GM18508 (cell line): ENCODE measurements around the gene PRR23A.
"Not testable (repeated sequence)": the region's sequence is repeated elsewhere in the genome, so short reads cannot be mapped to it uniquely, and the experiment has no call there.

Experiments
- ATAC-seq: cut with Tn5 transposase; IDR thresholded peaks from one replicate; pipeline ENCODE4 v1.9.1; 2021; ENCODE audit warnings: moderate number of reproducible peaks; ENCODE audit not compliant: insufficient read depth, unreplicated experiment

The PRR23A gene

DNA sequence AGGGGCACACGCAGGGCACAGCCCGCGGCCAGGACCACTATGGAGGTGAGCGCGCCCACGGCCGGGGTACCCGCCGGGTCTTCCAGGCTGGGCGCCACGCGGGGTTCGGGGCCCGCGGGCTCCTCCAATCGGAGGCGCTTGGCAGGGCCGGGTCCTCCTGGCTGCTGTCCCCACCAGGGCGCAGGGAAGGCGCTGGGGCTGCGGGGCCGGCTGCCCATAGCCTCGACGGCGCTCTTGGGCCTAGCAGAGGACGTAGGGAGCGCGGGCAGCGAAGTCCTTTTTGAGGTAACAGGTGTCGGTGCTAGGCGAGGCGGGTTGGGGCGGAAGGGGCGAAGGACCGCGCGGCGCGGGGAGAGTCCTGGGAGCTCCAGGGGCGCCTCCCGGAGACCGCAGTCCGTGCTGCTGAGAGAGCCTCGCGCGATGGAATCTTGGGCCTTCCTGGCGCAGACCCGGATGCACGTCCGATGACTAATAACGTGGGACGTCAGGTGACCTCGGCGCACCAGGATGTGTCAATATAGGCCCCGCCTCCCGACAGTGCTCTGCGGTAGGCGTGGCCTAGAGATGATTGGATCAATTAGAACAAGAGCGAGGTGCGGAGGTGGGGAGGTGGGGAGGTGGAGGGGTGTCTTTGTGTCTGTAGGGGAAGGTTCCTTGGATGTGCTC, at the start of gene PRR23A:
Gene PRR23A (minus strand): TSS at position 218 of the 666 bp plus-strand sequence. CDS start 0 bp downstream, at position 218.
- no peak for ATAC-seq

DNA sequence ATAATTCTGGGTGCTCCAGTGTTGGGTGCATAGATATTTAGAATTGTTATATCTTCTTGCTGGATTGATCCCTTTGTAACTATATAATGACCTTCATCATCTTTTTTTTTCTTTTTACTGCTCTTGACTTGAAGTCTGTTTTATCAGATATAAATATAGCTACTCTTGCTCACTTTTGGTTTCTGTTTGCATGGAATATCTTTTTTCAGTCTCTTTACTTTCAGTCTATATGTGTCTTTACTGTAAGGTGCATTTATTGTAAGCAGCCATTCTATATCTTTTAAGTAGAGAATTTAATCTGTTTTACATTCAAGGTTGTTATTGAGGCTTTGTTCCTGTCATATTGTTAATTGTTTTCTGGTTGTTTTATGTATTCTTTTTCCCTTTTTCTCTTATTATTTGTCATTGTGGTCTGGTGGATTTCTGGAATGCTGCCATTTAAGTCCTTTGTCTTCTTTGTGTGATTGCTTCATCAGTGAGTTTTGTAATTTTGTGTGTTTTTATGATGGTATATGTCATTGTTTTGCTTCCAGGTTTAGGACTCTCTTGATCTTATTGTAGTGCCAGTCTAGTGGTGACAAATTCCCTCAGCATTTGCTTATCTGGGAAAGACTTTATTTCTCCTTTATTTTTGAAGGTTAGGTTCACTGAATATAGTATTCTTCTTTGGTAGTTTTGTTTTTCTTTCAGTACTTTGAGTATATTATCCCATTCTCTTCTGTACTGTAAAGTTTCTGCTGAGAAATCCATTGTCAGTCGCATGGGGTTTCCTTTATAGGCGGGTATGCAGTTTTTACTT, 46.9 kb upstream of the PRR23A start:
- no peak for ATAC-seq

DNA sequence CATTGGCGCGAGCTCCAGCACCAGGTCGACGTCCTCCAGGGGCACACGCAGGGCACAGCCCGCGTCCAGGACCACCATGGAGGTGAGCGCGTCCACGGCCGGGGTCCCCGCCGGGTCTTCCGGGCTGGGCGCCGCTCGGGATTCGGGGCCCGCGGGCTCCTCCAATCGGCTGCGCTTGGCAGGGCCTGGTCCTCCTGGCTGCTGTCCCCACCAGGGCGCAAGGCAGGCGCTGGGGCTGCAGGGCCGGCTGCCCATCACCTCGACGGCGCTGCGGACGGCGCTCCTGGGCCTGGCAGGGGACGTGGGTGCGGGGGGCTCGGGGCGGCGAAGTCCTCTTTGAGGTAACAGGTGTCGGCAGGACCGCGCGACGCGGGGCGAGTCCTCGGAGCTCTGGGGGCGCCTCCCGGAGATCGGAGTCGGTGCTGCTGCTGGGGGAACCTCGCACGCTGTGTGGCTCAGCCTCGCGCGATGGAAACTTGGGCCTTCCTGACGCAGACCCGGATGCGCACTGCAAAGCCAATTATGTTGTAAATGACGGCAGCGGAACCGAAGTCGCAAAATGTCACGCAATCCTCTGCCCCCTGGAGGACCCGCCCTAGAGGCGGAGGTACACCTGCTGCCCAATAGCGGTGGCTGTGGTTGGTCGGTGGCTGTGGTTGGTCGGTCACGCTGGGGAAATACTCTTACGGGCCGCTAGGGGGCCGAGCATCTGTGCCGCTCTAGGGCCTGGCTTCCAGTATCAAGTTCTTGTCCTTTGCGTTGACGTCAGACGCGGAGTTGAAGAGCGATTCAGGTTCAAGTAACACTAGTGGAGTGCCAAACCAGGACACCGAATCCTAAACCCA, 38.5 kb upstream of the PRR23A start, which contains the start of gene PRR23C:
Gene PRR23C (minus strand): TSS at position 527 of the 845 bp plus-strand sequence. CDS start 272 bp downstream, at position 255.
- no peak for ATAC-seq

DNA sequence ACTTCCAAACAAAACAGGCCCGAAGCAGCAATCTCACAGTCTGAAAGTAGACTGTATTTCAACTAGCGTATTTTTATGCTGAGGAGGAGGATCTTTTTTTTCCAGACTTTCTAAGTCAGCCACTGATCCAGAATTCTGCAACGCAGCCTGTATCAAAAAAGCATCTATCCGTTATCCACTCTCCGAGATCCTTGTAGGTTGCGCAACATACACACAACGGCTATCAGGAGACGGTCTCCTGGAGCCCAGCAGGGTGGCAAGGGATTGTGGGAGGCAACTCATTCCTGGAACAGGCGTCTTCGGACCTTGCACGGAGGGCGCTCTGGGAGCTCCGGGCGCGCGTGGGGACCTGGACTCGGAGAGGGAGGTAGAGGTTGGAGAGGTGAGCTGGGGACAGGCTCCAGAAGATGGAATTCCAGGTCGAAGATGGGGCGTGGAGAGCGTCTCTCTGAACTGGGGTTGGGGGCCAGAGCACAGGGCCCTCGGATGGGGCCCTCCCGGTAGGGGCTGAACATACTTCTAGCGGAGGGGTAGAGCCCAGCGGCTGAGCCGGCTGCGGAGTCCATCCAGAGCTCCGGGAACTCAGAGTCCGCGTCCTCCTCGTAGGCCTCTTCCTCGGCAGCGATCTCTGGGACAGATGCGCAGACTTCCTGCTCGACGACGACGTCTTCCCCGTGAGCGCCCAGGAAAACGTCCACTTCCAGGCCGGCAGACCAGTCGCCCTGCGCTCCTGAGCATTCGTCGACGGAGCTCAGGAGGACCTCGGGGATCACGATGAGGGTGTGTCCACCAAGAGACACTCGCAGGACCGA, 37.7 kb upstream of the PRR23A start:
- ATAC-seq = no peak

DNA sequence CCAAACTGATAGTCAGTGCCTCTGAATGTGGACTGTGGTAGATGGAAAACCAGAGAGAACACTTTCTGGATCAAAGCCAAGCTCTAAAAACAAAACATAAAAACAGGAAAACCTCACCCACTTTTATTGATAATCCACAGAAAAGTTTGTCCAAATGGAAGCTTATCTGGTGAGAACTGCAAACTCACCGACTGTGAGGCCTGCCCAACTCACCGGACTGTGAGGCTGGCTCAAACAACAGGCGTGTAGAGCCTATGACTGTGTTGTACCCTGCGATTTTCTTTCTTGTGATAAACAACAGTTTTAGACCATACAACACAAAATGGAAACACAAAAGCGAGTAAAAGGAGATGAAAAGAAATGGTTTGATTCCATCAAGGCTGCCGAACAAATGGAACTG, 31.4 kb upstream of the PRR23A start:
- no peak for ATAC-seq

DNA sequence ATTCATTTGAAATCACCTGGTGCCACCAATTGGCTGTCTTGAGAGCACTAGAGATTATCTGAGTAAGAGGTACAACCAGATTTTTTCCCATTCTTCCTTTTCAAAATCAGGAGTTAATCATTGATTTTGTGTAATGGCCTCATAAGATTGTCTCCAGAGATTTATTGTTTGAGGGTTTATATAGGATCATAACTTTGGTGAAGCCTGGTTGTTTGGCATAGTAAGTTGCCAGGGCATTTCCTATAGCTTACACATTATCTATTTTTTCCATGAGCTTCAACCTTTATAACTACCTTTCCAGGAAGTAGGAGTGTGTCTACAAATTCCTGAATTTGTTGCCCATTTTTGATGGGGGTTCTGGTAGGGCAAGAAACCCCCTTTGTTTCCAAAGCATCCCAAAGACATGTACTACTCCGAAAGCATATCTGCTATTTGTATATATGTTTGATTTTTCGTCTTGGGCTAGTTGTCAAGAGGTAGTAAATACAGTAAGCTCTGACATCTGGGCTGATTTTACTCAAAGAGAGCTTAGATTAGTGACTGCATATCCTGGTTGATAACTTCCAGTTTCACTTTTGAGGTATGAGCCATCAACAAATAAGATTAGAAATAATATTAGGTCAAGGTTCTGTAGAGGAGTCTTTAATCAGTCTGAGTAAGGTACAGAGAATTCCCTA, 26.4 kb upstream of the PRR23A start:
- no peak for ATAC-seq

DNA sequence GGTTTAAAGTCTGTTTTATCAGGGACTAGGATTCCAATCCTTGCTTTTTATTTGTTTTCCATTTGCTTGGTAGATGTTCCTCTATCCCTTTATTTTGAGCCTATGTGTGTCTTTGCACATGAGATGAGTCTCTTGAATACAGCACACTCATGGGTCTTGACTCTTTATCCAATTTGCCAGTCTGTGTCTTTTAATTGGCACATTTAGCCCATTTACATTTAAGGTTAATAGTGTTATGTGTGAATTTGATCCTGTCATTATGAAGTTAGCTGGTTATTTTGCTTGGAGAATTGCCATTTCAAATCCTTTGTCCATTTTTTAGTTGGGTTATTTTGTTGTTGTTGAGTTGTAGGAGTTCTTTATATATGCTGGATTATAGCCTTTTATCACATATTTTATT, 24.5 kb upstream of the PRR23A start:
- ATAC-seq = not testable (repeated sequence)

DNA sequence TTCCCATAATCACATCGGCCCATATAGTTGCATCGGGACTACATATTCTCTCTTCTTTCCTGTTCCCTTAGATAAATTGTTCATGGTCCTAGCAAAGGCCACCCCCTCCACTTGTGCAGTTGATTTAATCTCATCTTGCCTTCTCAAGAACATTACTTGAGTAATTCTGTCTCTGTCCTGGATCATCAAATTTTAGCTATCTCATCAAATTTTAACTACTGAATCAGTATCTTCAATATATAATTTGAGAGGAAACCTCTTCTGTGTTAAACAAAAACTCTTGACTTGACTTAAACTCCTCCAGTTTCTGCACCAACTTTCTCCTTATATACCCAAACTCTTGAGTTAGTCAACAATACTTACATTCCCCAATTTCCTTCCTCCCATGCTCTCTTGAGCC, 18.9 kb upstream of the PRR23A start:
- ATAC-seq = no peak

DNA sequence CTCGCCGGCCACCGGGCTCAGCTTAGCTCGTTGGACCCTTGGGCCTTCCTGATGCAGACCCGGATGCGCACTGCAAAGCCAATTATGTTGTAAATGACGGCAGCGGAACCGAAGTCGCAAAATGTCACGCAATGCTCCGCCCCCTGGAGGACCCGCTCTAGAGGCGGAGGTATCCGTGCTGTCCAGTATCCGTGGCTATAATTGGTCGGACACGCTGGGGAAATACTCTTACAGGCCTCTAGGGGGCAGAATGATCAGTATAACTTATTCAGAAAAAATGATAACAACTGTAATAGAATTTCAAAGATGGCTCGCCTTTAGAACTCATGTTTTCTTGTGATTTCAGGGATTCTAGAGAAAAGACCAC, 14.8 kb upstream of the PRR23A start, which contains the start of gene PRR23B:
Gene PRR23B (minus strand): TSS at position 59 of the 367 bp plus-strand sequence. CDS start 265 bp downstream, outside the sequence.
- ATAC-seq = no peak

DNA sequence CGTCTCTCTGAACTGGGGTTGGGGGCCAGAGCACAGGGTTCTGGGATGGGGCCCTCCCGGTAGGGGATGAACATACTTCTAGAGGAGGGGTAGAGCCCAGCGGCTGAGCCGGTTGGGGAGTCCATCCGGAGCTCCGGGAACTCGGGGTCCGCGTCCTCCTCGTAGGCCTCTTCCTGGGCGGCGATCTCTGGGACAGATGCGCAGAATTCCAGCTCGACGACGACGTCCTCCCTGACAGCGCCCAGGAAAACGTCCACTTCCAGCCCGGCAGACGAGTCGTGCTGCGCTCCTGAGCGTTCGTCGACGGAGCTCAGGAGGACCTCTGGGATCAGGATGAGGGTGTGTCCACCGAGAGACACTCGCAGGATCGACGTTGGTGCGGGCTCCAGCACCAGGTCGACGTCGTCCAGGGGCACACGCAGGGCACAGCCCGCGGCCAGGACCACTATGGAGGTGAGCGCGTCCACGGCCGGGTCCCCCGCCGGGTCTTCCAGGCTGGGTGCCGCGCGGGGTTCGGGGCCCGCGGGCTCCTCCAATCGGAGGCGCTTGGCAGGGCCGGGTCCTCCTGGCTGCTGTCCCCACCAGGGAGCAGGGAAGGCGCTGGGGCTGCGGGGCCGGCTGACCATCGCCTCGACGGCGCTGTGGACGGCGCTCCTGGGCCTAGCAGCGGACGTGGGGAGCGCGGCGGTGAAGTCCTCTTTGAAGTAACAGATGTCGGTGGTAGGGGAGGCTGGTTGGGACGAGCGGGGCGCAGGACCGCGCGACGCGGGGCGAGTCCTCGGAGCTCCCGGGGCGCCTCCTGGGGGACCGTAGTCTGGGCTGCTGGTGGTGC, 14.2 kb upstream of the PRR23A start:
- no peak for ATAC-seq

DNA sequence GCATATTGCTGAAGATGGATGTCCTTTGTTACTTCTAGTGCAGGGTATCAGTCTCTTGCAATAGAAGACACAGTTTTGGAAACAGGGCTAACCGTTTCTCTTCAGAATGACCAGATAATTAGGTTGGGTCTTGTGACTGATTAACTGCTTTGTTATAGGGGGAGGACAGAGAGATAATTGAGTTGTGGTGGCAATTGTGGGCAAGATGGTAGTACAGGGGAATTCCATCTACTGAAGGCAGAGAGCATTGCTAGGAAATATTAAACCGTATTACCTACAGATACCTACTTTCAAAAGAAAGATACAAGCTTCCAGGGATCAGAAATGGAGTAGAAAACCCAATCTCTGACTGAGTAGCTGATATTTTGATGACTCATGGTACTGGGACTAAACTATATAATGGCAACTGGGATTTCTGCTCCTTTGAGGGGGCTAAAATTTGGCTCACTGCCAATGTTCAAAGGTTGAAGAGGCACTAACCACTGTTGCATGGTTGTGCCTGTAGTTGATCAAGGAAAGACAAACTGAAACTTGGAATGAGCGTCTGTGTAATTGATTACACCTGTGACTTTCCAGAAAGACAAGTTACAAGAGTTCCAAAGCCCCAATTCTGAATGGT, 10.5 kb upstream of the PRR23A start:
- ATAC-seq = no peak

DNA sequence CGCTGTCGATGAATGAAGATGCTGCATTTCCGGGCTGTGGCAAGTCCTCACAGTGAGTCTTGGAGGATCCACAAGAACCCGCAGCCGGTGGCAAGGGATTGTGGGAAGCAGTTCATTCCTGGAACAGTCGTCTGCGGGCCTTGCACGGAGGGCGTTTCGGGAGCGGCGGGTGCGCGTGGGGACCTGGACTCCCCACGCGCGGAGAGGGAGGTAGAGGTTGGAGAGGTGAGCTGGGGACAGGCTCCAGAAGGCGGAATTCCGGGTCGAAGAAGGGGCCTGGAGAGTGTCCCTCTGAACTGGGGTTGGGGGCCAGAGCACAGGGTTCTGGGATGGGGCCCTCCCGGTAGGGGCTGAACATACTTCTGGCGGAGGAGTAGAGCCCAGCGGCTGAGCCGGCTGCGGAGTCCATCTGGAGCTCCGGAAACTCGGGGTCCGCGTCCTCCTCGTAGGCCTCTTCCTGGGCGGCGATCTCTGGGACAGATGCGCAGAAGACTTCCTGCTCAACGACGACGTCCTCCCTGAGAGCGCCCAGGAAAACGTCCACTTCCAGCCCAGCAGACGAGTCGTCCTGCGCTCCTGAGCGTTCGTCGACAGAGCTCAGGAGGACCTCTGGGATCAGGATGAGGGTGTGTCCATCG, 593 bp downstream of the PRR23A start:
- ATAC-seq = no peak

DNA sequence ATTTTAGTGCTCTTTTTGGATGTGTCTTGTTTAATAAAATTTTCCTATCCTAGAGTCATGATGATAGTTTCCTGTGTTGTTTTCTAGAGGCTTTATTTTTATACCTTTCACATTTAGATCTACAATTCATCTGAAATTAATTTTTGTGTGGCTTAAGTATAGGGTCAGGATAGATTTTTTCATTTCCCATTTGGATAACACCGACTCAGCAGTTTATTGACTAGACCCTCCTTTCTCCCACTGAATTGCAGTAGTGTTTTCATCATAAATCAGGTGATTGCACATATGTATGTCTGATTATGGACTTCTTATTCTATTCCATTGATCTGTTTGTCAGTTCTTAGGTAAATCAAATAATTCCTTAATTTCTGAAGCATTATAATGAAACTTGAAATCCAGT, 10.4 kb downstream of the PRR23A start:
- no peak for ATAC-seq

DNA sequence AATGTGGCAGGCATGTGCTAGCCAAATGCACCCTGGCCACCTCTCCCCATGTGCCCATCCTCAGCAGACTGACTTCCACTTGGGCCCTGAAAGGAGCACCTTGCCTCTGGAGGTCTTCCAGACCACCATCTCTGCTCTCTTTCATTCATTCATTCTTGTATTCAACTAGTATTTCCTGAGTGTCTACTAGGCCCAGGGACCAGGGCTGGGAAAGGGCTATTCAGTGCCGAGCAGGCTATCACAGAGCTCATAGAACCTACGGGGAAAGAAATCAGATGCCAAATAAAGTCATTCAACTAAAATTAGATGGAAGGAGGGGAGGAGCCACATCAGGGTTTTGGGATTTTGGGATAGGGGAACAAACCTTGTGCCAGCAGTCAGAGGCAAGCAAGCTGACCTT, 18.9 kb downstream of the PRR23A start:
- no peak for ATAC-seq

DNA sequence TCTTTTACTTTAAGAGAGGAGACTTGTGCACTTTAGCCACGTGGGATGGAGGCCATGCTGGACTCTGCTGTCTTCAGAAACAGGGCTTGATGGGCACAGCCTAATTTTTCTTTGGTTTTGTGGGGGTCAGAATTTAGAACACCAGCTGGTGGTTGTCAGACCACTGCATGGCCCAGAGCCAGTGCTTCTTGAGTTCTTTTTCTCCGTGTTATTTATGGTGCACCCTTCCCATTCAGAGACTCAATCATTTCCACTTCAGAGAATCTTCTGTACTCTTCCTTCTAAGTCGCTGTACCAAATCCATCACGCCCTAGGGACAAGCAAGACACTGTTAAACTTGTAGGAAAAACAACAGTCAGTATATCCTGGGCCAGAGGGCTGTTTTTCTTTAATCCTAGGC, 20.1 kb downstream of the PRR23A start:
- no peak for ATAC-seq

DNA sequence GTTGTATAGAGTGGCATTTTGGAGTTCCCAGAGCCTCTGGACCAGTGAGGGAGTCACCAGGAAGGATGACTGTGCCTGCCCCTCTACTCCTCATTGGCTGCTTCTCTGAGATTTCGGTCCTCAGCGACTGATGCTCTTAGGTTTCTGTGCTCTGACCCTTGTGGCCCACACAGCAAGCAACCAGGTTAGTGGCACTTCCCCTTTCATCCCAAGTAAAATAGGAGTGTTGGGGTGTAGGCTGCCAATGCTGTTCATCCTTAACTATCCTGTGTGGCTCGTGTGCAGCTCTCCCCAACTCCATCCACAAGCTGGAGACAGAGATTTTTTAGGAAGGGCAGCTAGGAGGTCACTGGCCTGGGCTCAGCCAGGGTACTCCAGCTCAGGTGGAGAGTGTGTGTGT, 21.3 kb downstream of the PRR23A start:
- no peak for ATAC-seq

DNA sequence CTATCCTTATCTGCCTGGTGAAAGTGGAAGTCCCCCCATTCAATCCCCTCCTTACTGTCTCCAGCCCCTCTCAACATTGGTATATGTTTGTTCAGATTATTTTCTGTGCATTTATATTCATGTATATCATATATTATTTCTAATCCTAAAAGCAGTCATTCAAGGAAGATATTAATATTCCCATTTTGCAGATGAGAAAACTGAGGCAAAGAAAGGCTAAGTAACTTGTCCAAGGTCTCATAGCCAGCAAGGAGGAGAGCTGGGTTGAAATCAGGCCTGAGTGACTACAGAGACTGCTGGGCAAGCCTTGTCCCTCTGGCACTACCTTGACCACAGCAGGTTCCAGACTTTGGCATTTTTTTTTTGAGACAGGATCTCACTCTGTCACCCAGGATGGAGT, 30.0 kb downstream of the PRR23A start:
- no peak for ATAC-seq

DNA sequence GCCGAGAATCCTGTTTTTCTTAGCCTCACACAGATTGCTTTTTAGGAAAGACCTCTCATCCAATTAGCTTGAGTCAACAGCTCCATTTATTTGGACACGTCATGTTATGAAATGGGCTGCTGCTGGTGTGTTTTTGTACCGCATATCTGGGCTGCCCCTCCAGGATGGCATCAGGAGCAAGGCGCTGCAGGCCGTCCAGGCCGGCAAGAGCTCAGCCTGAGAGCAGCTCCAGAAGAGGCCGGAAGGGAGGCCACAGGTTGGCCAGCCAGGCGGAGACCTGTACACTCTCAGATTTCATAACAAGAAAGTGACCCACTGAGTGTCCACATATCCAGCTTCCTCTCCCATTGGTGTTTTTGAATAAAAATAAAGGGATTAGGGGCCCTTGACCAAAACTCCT, 30.7 kb downstream of the PRR23A start:
- no peak for ATAC-seq
